Left colon (tissue), 2 donors: ENCODE results near the gene BRF1. TPM values are rescaled to one million over a fixed set of nuclear protein-coding genes. Genes with fewer than 3 reads are reported as not detected.

Source experiments
- ATAC-seq: fragments of 200-7000 bp; cut with Tn5 transposase; one replicate; pipeline ENCODE4 v1.9.1; 2020; ENCODE audit warnings: mild to moderate bottlenecking, moderate library complexity
- DNase-seq, 2 donors: peaks; one replicate each; pipeline ENCODE4 v3.0.0-alpha.2; 2020
- intact Hi-C, 2 donors: fragments of 100-400 bp; cut with DNase I in 1 of 2; cut with micrococcal nuclease in 1 of 2; formaldehyde crosslinking; loops; one replicate each; pipeline versions ENCODE4 v1.11.2 to v1.14.0; 2022; cut with DNase I, micrococcal nuclease
- total RNA-seq, 2 donors: library from RNA; stranded (reverse); fragmentation: NEBNext Ultra II Directional; extraction: Animal tissue kit (Norgen Biotek cat#: 25700); gene quantifications; one replicate each; pipeline ENCODE4 v1.2.1, GENCODE V29; 2021
- donor health status: DM: no; HTN: no; CAD: no.
- donor health status: DM: yes; HTN: yes; CAD: no.

The BRF1 gene
- total RNA-seq, 2 donors from 2014 or later = 29.9 to 35.1 TPM

GRCh38 chr14:105255021-105255507 is 45.7 kb downstream of the BRF1 start:
- no peak for DNase-seq
- no peak for ATAC-seq
- intact Hi-C loops = no loop called here

DNA sequence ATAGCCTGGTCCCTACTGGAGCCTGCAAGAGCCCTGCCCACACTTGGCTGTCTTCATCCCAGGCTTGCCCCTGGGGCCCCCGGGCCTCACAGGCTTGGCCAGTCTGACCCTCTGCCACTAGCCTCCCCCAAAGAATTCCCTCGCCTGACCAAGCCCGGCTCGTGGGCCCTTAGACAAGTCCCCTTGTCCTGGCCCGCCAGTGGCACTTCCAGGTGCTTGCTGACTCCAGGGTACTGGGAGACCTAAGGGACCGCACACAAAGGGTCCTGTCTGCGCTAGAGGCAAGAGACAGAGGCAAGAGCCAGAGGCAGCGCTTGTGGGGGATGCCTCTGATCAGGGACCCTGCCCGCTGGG is 47.5 kb downstream of the BRF1 start:
- DNase-seq = no peak
- ATAC-seq = no peak
- intact Hi-C loops = no loop called here

DNA sequence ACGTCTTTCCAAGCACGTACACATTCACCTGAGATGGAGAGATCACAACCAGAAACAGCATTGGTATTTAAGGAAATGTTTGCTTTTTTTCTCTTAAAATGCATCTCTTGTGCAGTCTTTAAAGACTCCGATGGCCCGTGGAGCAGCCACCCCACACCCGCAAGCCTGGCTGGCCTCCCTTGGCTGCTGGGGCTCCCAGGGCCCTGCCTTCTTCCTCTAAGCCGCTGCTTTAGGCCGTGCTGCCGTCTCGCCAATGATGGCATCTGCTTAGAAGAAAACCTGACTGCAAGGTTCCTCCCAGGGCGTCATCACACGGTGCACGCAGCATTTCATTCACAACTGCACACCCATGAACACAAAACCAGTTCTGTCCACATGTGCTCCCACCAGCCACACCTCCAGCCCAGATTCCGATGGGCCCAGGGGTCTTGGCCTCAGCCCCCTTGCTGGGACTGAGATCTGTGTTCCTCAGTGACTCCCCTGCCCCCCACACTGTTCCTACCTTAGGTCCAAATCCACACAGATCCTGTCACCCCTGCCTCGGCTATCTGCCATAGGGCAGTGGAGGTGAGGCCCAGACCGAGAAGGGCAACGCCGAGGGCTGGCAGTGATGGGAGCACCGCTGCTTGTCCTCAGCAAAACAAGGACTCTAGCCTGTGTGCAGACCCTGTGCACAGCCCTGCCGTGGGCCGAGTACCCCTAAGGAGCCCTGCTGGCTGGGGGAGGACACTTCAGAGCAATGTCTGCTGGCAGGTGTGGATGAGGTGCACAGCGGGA is 48.1 kb downstream of the BRF1 start:
- DNase-seq (no peak), ATAC-seq (no peak)
- intact Hi-C loops = no loop called here

DNA sequence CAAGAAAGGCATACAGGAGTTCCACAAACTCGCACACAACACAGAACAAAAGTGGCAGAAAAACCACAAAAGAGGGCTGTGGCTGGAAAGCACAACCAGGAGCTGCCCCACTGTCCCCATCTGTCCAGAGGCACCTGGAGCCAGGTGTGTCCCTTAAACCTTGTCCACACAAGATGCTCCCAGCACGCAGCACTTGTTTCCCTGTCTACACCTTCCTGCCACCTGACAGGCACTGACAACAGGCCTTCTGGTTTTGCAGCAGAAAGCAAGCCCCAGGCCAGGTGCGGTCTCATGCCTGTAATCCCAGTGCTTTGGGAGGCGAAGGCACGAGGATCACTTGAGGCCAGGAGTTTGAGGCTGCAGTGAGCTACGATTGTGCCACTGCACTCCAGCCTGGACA is 48.9 kb downstream of the BRF1 start:
- no peak for DNase-seq
- no peak for ATAC-seq
- intact Hi-C loops = no loop called here

- ATAC-seq = no peak
- intact Hi-C loops = no loop called here
- no peak for DNase-seq
Measured at GRCh38 chr14:105250986-105251385, 49.8 kb downstream of the BRF1 start.

DNA sequence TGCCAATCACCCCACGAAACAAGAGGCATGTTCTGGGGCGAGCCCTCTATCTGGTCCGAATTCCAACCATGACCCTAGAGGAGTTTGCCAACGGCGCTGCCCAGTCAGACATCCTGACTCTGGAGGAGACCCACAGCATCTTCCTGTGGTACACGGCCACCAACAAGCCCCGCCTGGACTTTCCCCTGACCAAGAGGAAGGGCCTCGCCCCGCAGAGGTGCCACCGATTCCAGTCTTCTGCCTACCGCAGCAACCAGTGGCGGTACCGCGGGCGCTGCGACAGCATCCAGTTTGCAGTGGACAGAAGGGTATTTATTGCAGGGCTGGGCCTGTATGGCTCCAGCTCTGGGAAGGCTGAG is 50.8 kb downstream of the BRF1 start:
- intact Hi-C loops = no loop called here
- DNase-seq (no peak), ATAC-seq (no peak)

DNA sequence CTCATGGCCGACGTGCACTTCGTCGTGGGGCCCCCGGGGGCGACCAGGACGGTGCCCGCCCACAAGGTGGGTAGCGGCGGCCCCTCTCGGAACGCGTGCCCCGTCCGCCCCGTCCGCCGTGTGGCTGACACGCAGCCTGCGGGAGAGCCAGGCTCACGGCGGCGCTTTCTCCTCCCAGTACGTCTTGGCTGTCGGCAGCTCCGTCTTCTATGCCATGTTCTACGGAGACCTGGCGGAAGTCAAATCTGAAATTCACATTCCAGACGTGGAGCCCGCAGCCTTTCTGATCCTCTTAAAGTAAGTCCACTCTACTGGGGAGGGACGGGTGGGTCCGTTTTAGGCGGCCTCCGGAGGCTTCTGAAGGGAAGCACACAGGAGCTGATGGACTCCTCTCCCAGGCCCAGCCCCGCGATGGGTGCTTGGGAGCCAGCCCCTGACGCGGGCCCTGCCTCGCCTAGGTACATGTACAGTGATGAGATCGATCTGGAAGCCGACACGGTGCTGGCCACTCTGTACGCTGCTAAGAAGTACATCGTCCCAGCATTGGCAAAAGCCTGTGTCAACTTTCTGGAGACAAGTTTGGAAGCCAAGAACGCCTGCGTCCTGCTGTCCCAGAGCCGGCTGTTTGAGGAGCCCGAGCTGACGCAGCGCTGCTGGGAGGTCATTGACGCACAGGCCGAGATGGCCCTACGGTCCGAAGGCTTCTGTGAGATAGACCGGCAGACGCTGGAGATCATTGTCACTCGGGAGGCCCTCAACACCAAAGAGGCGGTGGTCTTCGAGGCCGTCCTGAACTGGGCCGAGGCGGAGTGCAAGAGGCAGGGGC is 51.4 kb downstream of the BRF1 start:
- intact Hi-C loops = no loop called here
- peak; percentile 32 for ATAC-seq
- peak in 1 of 2 donors; percentile 51 for DNase-seq

GRCh38 chr14:105248368-105249181 is 52.2 kb downstream of the BRF1 start, which contains the start of gene BTBD6:
BTBD6 (plus strand) TSS chr14:105248533; CDS start chr14:105248712, 179 bp downstream.
- ATAC-seq = peak; percentile 91
- peak; percentile 84 to 93 for DNase-seq
- intact Hi-C loops = no loop called here

DNA sequence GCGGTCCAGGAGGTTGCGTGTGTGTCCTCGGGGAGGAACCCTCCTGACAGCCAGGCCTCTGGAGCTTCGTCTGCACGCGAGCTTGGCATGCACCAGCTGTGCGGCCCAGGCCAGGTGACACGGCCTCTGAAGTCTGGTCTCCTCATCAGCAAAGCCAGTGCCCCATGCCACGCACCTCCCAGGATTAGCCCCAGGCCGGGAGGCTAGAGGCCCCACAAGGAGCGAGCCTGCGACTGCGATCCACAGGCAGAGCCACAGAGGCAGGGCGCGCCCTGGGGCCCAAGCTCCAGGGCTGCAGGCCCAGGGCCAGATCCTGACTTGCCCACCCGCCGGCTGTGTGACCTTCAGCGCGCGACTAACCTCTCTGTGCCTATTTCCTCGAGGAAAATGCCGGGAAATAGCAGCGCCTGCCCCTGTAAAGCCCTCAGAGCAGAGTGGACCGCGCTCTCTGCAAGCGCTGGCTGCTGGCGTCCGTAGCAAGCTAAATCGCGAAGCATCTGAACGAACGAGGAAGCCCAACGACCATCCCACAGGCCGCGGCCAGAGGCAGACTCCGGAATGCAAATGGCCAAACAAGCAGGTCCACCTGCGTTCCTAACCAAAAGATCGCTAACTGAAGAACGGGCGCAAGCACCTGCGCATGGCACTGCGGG is 53.0 kb downstream of the BRF1 start:
- intact Hi-C loops = no loop called here
- DNase-seq (peak in 1 of 2 donors; percentile 30), ATAC-seq (peak; percentile 29)

DNA sequence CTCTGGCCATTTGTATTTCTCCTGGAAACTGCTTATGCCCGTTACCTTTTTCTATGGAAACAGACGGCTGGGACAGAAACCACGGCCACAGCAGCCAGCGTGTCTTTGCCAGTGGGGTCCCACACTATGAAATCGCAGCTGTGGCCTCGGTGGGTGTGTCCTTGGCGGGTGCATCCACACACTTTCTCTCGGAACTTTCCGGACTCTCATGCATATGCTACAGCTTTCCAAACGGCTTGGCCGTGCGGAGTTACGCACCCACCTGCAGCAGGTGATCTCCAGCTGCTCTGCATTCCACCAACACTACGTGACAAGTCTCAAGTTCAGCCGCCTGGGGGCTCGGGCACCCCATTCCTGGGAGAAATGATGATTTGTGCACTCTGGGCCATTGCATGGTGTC is 53.8 kb downstream of the BRF1 start:
- DNase-seq = no peak
- ATAC-seq = no peak
- intact Hi-C loops = no loop called here

- intact Hi-C loops = no loop called here
- DNase-seq = no peak
- ATAC-seq = no peak
Measured at GRCh38 chr14:105244334-105244733, 56.5 kb downstream of the BRF1 start.

DNA sequence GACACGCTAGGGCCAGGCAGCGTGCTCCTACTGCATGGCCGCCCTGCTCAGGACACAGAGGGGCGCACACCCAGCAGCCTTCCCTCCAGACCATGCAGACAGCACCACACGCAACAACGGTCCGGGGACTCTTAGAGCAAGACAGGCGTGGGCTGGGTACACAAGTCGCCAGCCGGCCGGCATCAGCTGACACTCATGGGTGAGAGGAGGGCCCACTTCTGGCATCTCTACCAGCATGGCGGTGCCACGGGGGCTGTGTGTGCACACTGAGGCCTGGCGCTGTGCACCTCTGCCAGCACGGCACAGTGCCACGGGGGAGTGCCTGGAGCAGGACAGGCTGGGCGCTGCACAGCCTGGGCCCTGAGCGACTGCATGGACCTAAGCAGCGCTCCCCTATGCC is 59.2 kb downstream of the BRF1 start:
- intact Hi-C loops = no loop called here
- no peak for ATAC-seq
- no peak for DNase-seq

DNA sequence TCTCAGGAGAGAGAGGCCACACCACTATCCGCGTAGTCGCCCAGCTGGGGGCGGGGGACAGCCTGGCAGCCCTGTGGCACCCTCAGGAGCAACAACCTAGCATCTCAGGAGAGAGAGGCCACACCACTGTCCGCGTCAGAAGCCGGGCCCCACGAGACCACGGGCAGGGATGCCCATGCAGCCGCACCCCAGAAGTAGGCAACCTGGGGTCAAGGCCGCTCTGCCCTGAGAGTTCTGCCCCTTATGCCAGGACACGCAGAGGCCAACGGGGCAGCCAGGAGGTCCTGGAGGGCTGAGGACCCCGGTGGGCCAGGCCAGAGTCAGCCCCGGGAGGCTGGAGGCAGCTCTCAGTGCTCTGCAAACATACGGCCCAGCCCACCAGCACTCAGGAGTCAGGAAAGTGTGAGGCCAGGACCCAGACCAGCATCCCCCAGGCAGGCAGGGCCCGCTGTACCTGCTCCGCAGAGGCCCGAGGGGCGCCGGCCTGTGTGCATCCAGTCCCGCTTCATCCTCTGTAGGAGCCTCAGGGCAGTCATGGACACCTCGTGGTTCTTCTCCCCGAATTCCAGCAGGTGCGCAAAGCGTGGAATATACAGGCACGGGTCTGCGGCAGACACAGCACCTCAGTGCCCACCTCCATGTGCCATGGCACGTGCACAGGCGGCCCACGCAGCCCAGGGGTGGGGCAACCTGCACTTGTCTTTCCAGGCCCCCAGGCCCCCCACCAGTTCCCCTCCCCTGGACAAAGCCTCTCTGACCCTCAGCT is 59.8 kb downstream of the BRF1 start:
- no peak for DNase-seq

GRCh38 chr14:105229099-105229655 is 71.6 kb downstream of the BRF1 start:
- intact Hi-C loops = no loop called here
- no peak for ATAC-seq
- DNase-seq = no peak

More for the DNA sequence above, 59.8 kb downstream of the BRF1 start:
- intact Hi-C loops = no loop called here
- ATAC-seq = no peak

DNA sequence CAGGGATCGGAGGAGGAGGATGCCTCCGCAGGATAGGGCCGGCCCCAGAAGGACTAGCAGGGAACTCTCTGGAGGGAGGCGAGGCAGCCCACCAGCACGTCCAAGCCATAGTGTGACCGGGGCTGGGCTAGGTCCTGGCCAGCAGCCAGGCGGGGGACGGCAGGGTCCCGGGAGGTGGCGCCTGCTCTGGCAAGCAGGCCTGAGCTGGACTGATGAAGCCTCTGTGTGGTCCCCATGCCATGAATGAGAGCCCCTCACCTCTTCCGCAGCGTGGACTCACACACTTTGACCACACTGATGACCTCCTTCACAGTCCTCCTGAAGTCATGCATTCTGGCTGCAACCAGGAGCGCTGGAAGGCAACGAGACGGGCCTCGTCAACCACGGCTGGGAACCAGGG is 72.2 kb downstream of the BRF1 start:
- no peak for ATAC-seq
- no peak for DNase-seq
- intact Hi-C loops = no loop called here

GRCh38 chr14:105227346-105227745 is 73.5 kb downstream of the BRF1 start:
- ATAC-seq = no peak
- intact Hi-C loops = no loop called here
- no peak for DNase-seq

GRCh38 chr14:105226198-105226597 is 74.6 kb downstream of the BRF1 start:
- ATAC-seq (no peak), DNase-seq (no peak)
- intact Hi-C loops = no loop called here
